GM20000 (cell line): ENCODE data around the gene FRAS1.

Source experiments
- DNase-seq: peaks from one replicate; pipeline ENCODE4 v3.0.0; 2012; ENCODE audit warnings: low spot score
- TF ChIP-seq, protein P1 (sequence below): IDR thresholded peaks from 2 replicates; pipeline ENCODE4 v1.5.1; 2012; ENCODE audit warnings: mild to moderate bottlenecking, control low read depth; ENCODE audit errors: extremely low read depth, missing control alignments

The FRAS1 gene

DNA sequence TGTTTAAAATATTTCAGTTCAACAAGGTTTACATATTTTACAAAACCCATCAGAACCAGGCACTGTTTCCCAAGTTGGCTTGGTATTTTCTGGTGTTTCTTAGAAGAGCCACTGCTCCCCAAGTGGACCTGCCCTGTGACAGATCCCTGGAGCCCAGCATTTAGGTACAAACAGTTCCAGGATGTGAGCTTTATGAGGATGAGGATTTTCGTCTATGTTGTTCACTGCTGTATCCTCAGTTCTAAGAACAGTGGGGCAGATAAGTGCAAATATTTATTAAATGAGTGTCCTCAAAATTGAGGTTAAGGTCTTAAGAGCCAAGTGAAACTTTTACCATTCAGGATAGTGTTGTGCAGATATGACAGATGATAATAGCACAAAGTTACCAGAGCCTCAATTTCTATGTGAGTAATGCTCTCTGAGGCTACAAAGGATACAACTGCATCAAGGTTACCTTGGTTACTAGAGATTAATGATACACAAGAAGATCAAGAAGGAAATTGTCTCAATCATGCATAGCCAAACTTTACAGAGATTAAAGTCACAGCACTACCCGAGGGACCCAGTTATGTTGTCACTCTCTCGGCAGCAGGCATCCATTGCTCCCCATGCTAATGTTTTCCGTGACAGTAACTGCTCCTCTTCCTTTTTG is 531.9 kb downstream of the FRAS1 start:
- DNase-seq: no peak
- TF ChIP-seq, protein P1, sequence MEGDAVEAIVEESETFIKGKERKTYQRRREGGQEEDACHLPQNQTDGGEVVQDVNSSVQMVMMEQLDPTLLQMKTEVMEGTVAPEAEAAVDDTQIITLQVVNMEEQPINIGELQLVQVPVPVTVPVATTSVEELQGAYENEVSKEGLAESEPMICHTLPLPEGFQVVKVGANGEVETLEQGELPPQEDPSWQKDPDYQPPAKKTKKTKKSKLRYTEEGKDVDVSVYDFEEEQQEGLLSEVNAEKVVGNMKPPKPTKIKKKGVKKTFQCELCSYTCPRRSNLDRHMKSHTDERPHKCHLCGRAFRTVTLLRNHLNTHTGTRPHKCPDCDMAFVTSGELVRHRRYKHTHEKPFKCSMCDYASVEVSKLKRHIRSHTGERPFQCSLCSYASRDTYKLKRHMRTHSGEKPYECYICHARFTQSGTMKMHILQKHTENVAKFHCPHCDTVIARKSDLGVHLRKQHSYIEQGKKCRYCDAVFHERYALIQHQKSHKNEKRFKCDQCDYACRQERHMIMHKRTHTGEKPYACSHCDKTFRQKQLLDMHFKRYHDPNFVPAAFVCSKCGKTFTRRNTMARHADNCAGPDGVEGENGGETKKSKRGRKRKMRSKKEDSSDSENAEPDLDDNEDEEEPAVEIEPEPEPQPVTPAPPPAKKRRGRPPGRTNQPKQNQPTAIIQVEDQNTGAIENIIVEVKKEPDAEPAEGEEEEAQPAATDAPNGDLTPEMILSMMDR: no peak

DNA sequence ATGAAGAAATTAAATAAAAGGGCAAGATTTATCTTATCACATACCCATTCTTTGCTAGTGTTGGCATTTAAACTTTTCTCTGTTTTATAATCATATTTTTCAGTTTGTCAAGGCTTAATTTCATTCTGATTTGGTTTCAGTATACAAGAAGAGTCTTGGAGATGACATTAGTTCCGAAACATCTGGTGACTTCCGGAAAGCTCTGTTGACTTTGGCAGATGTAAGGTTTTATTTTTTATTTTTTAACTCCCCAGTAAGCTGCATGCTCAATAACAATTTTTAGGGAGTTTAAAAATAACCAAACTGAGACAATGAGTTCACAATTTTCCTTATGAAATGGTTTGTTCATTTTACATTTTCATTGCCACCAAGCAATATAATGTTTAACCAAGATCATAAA is 534.3 kb downstream of the FRAS1 start:
- TF ChIP-seq, protein P1: no peak
- no peak for DNase-seq

DNA sequence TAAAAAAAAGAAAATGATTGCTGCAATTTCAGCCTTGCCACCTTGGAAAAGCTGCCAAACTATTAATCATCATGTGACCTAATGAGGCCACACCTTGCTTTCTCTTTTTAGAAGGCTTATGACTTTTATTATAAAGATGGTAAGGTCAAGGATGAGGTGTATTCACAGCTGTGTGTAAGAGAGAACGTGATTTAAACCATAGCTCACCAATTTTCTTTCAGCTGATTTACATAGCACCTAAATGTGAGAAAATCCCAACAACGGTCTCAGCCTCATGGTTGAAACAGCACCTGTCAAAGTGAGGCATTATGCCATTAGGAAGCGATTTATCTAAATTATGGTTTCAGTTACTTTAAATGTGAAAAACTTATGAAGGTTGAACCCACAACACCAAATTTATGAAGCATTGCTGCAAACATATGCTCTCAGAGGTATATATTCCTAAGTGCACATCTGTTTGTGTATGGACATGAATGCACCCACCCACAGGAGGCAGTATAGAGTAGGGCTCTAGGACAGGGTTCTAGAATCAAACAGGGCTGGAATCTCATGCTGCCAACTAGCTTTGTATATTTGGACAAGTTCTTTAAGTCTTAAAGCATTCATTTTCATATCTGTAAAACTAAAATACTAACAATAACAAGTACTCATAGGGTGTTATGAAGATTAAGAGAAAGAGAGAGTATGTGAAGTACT is 535.1 kb downstream of the FRAS1 start:
- DNase-seq: peak; percentile 12

More for the DNA sequence above, 535.1 kb downstream of the FRAS1 start:
- TF ChIP-seq, protein P1: peak; percentile 27
